Glutamatergic neuron (in vitro differentiated cells): ENCODE results near the gene FEZ2. TPM values are rescaled to one million over a fixed set of nuclear protein-coding genes. Genes with fewer than 3 reads are reported as not detected.

Experiments used
- DNase-seq: peaks from one replicate; pipeline ENCODE4 v3.0.0; 2022
- H3K27ac Mint-ChIP-seq: one replicate; pipeline ENCODE4 v1.8.0; 2020; ENCODE audit warnings: mild to moderate bottlenecking, mixed read lengths, inconsistent platforms; ENCODE audit not compliant: unreplicated experiment
- H3K27me3 Mint-ChIP-seq: one replicate; pipeline ENCODE4 v1.8.0; 2020; ENCODE audit warnings: mild to moderate bottlenecking, moderate library complexity, mixed read lengths, inconsistent platforms; ENCODE audit not compliant: unreplicated experiment
- H3K36me3 Mint-ChIP-seq: one replicate; pipeline ENCODE4 v1.8.0; 2020; ENCODE audit warnings: mild to moderate bottlenecking, mixed read lengths, inconsistent platforms; ENCODE audit not compliant: unreplicated experiment
- H3K4me1 Mint-ChIP-seq: one replicate; pipeline ENCODE4 v1.8.0; 2020; ENCODE audit warnings: mild to moderate bottlenecking, low read depth, mixed read lengths, inconsistent platforms; ENCODE audit not compliant: unreplicated experiment
- H3K4me3 Mint-ChIP-seq: one replicate; pipeline ENCODE4 v1.8.0; 2020; ENCODE audit warnings: mild to moderate bottlenecking, mixed read lengths, inconsistent platforms; ENCODE audit not compliant: unreplicated experiment
- H3K9me3 Mint-ChIP-seq: one replicate; pipeline ENCODE4 v1.8.0; 2020; ENCODE audit warnings: mild to moderate bottlenecking, moderate library complexity, mixed read lengths, inconsistent platforms; ENCODE audit not compliant: unreplicated experiment
- total RNA-seq: library from RNA; stranded (reverse); fragmentation: NEBNext Ultra II Directional; extraction: Animal tissue kit (Norgen Biotek cat#: 25700); gene quantifications from one replicate; pipeline ENCODE4 v1.2.1, GENCODE V29; 2021; ENCODE audit not compliant: unreplicated experiment
- TF ChIP-seq, protein P1 (sequence below): fragments of 200-600 bp; sonication (generic); IDR thresholded peaks from one replicate; pipeline ENCODE4 v1.5.0; 2021; ENCODE audit not compliant: partially characterized antibody, unreplicated experiment

The FEZ2 gene
- total RNA-seq, 1 donor from 2014 or later: 47.3 TPM

DNA sequence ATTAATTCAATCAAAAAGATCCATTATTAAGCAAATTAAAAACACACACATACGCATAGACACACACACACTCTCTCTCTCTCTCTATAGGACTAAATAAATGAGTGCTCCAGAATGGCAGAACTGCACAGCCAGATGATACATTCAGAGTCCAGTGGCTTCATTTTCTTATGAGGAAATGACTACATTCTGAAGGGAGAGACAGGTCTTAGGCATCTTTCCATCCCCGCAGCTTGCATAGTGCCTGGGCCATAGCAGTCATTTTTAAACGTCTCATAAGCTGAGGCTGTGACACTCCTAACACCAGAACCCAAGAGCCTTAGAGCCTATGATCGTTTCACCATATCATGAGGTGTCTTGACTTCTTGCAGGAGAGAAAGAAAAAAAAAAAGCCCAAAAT lies 31.1 kb downstream of the FEZ2 start:
- TF ChIP-seq, protein P1, sequence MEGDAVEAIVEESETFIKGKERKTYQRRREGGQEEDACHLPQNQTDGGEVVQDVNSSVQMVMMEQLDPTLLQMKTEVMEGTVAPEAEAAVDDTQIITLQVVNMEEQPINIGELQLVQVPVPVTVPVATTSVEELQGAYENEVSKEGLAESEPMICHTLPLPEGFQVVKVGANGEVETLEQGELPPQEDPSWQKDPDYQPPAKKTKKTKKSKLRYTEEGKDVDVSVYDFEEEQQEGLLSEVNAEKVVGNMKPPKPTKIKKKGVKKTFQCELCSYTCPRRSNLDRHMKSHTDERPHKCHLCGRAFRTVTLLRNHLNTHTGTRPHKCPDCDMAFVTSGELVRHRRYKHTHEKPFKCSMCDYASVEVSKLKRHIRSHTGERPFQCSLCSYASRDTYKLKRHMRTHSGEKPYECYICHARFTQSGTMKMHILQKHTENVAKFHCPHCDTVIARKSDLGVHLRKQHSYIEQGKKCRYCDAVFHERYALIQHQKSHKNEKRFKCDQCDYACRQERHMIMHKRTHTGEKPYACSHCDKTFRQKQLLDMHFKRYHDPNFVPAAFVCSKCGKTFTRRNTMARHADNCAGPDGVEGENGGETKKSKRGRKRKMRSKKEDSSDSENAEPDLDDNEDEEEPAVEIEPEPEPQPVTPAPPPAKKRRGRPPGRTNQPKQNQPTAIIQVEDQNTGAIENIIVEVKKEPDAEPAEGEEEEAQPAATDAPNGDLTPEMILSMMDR: no peak
- peaks cover 7% of the 10 kb centered on the region for H3K9me3 Mint-ChIP-seq
- H3K27ac Mint-ChIP-seq: no peak overlapping the region
- no peak for DNase-seq
- H3K27me3 Mint-ChIP-seq: peaks cover 6% of the 10 kb centered on the region
- H3K36me3 Mint-ChIP-seq: no peaks in the 10 kb centered on the region
- no peak overlapping the region for H3K4me3 Mint-ChIP-seq
- H3K4me1 Mint-ChIP-seq: peaks cover 26% of the 10 kb centered on the region

GRCh38 chr2:36565712-36566111 lies 32.3 kb downstream of the FEZ2 start:
- H3K27ac Mint-ChIP-seq: no peak overlapping the region
- no peaks in the 10 kb centered on the region for H3K36me3 Mint-ChIP-seq
- TF ChIP-seq, protein P1: no peak

DNA sequence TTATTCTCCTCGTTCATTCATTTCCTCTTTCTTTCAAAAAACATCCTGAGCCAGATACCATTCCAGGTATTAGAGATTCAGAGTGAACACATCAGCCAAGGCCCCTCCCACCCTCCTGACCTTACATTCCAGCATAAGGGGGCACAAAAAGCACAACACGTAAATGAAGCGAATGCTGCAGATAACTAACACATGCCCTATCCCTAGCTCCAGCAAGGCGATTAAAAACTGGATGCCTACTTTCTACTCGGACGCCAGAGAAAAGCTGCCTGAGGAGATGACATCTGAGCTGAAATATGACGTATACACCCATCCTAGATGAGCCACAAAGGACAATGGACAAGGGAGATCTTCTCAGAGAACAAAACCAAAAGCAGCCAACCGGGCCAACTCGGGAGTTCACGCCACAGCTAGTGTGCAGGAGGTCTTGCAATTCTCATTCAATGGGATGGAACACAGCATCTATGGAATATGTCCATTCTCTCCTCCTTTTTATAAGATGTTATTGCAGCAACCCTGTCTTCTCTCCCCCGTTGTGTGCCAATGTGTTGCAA lies 33.5 kb downstream of the FEZ2 start:
- TF ChIP-seq, protein P1: no peak
- Mint-ChIP-seq H3K9me3 (peaks cover 7% of the 10 kb centered on the region), H3K27me3 (peaks cover 6% of the 10 kb centered on the region), H3K4me1 (peaks cover 26% of the 10 kb centered on the region), H3K27ac (no peak overlapping the region), H3K36me3 (no peaks in the 10 kb centered on the region), H3K4me3 (no peak overlapping the region)
- no peak for DNase-seq

More at GRCh38 chr2:36565712-36566111, 32.3 kb downstream of the FEZ2 start:
- Mint-ChIP-seq H3K4me3 (no peak overlapping the region), H3K27me3 (peaks cover 6% of the 10 kb centered on the region), H3K9me3 (peaks cover 7% of the 10 kb centered on the region), H3K4me1 (peaks cover 26% of the 10 kb centered on the region)
- DNase-seq: no peak

DNA sequence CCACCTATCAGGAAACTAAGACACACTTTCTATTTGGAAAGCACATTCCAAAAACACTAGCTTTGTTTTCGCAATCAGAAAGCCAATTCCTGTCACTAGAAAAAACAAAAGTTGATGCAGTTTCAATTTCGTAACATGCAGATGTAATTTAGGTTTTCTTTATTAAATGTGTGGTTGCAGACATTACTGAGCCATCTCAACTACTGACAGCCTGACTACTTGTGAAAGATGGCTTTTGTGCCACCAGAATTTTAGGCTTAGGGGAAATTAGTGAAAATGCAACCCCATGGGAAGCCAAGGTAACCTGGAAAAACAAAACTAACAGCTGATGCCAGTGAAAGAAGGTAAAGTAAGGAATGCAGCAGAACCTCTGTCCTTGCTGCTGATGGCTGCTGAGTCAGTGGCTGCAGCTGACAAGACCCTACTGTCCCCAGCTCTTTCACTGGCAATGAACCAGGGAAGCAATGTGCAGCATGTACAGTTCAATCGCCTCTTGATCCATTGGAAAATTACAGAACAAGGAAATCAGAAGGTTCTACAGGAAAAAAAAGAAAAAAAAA lies 34.9 kb downstream of the FEZ2 start:
- Mint-ChIP-seq H3K9me3 (peaks cover 7% of the 10 kb centered on the region), H3K4me1 (peaks cover 26% of the 10 kb centered on the region), H3K36me3 (no peaks in the 10 kb centered on the region), H3K27ac (no peak overlapping the region), H3K4me3 (no peak overlapping the region), H3K27me3 (peaks cover 6% of the 10 kb centered on the region)
- no peak for DNase-seq
- TF ChIP-seq, protein P1: no peak

- no peaks in the 10 kb centered on the region for H3K36me3 Mint-ChIP-seq
- TF ChIP-seq, protein P1: no peak
- DNase-seq: no peak
- H3K27me3 Mint-ChIP-seq: peaks cover 6% of the 10 kb centered on the region
- H3K27ac Mint-ChIP-seq: no peak overlapping the region
- H3K9me3 Mint-ChIP-seq: peaks cover 7% of the 10 kb centered on the region
- H3K4me1 Mint-ChIP-seq: peaks cover 21% of the 10 kb centered on the region
- no peak overlapping the region for H3K4me3 Mint-ChIP-seq
Observed at GRCh38 chr2:36562240-36562639, 35.7 kb downstream of the FEZ2 start.
